HCT116 (cell line): ENCODE data around the gene VPS37B. TPM values are rescaled to one million over a fixed set of nuclear protein-coding genes. Genes with fewer than 3 reads are reported as not detected.

ENCODE experiments used
- ATAC-seq: fragments of 200-7000 bp; cut with Tn5 transposase; 2 replicates; pipeline ENCODE4 v1.9.1; 2020; ENCODE audit warnings: mild to moderate bottlenecking, moderate library complexity
- BruUV-seq: library from RNA; stranded (reverse); fragments of 400-500 nt; replicated peaks from 2 replicates; lab custom pipeline; 2021; lab: Mats Ljungman, UMichigan
- CTCF ChIA-PET: fragments of 300-600 bp; sonication (Branson Sonifier 250); formaldehyde crosslinking; loops from one replicate; lab custom pipeline; 2021; ENCODE audit warnings: antibody characterized with exemption; lab: Charles Lee
- POLR2A ChIA-PET: fragments of 300-600, 350-600 bp; sonication (Branson Sonifier 250); formaldehyde crosslinking; loops from one replicate; lab custom pipeline; 2021; ENCODE audit warnings: antibody characterized with exemption; lab: Charles Lee
- RAD21 ChIA-PET, 2 experiments: fragments of 300-600 bp; sonication (Branson Sonifier 250); formaldehyde crosslinking; loops; one replicate each; lab custom pipeline; 2023; ENCODE audit warnings: low total read pairs in 2 of 2; ENCODE audit not compliant: uncharacterized antibody in 2 of 2, unreplicated experiment in 2 of 2, low non-redundant PET in 1 of 2; lab: Charles Lee
- DNase-seq: peaks from one replicate; pipeline ENCODE4 v3.0.0-alpha.2; 2010; ENCODE audit warnings: low read depth, low spot score
- H2AFZ ChIP-seq: fragments of 200-600 bp; shearing (Covaris generic), sonication (generic); 2 replicates; pipeline ENCODE4 v1.6.1; 2017; ENCODE audit warnings: low read depth, mixed run types, mixed read lengths, antibody characterized with exemption, low read length; ENCODE audit not compliant: poor library complexity, severe bottlenecking
- H3K27ac ChIP-seq: 2 replicates; pipeline ENCODE4 v1.5.1; 2012; ENCODE audit warnings: low read depth, low read length
- H3K27me3 ChIP-seq: fragments of 200-600 bp; sonication (generic); 2 replicates; pipeline ENCODE4 v1.6.1; 2016; ENCODE audit warnings: mixed run types, low read length, mixed read lengths; ENCODE audit not compliant: insufficient read depth
- H3K36me3 ChIP-seq, 2 experiments: fragments of 200-500 bp in 1 of 2; fragments of 200-600 bp in 1 of 2; sonication (Bioruptor generic) in 1 of 2; sonication (generic) in 1 of 2; 2 replicates each; pipeline versions ENCODE4 v1.5.1 to v1.6.1; 2014 to 2016; ENCODE audit warnings: low read length in 2 of 2, inconsistent platforms in 1 of 2, mixed read lengths in 1 of 2, mixed run types in 1 of 2; ENCODE audit not compliant: insufficient read depth in 2 of 2, control insufficient read depth in 1 of 2
- H3K4me1 ChIP-seq, 2 experiments: fragments of 200-600 bp in 1 of 2; sonication (generic) in 1 of 2; 2 replicates each; pipeline versions ENCODE4 v1.5.1 to v1.6.1; 2012 to 2017; ENCODE audit warnings: low read length in 2 of 2, inconsistent platforms in 1 of 2, mild to moderate bottlenecking in 1 of 2, mixed read lengths in 1 of 2, mixed run types in 1 of 2, moderate library complexity in 1 of 2; ENCODE audit not compliant: insufficient read depth in 2 of 2, control insufficient read depth in 1 of 2
- H3K4me2 ChIP-seq: fragments of 200-600 bp; sonication (generic); 2 replicates; pipeline ENCODE4 v1.6.1; 2017; ENCODE audit warnings: mixed run types, low read length, mixed read lengths
- H3K4me3 ChIP-seq, 2 experiments: fragments of 200-600 bp in 1 of 2; sonication (generic) in 1 of 2; replicated peaks in 1 of 2; 2 replicates each; pipeline ENCODE4 v1.5.1; 2011 to 2016; ENCODE audit warnings: low read length in 2 of 2, control low read depth in 1 of 2, low read depth in 1 of 2, mild to moderate bottlenecking in 1 of 2, mixed read lengths in 1 of 2, mixed run types in 1 of 2
- H3K79me2 ChIP-seq: fragments of 200-600 bp; sonication (generic); 2 replicates; pipeline ENCODE4 v1.6.1; 2017; ENCODE audit warnings: mild to moderate bottlenecking, mixed run types, low read length, moderate library complexity, mixed read lengths; ENCODE audit not compliant: insufficient read depth
- H3K9ac ChIP-seq: fragments of 200-600 bp; sonication (generic); 2 replicates; pipeline ENCODE4 v1.6.1; 2016; ENCODE audit warnings: low read length, mixed read lengths
- H3K9me2 ChIP-seq: fragments of 200-600 bp; sonication (generic), shearing (Covaris generic); 2 replicates; pipeline ENCODE4 v1.6.1; 2017; ENCODE audit warnings: mixed run types, mild to moderate bottlenecking, moderate library complexity; ENCODE audit not compliant: insufficient read depth
- H3K9me3 ChIP-seq, 2 experiments: fragments of 200-500 bp in 1 of 2; fragments of 200-600 bp in 1 of 2; sonication (Bioruptor generic) in 1 of 2; sonication (generic) in 1 of 2; 2 replicates each; pipeline ENCODE4 v1.6.1; 2014 to 2017; ENCODE audit warnings: low read length in 2 of 2, mixed read lengths in 2 of 2, inconsistent platforms in 1 of 2, low read depth in 1 of 2, mild to moderate bottlenecking in 1 of 2, mixed run types in 1 of 2, moderate library complexity in 1 of 2; ENCODE audit not compliant: control insufficient read depth in 1 of 2, insufficient read depth in 1 of 2
- H4K20me1 ChIP-seq: fragments of 200-600 bp; sonication (generic), shearing (Covaris generic); 2 replicates; pipeline ENCODE4 v1.6.1; 2017; ENCODE audit warnings: mixed run types, mild to moderate bottlenecking, moderate library complexity; ENCODE audit not compliant: insufficient read depth
- CEBPB ChIP-seq: IDR thresholded peaks from 2 replicates; pipeline ENCODE4 v1.6.1; 2012; ENCODE audit warnings: low read depth
- POLR2A ChIP-seq: IDR thresholded peaks from 2 replicates; pipeline ENCODE4 v1.7.0; 2011; ENCODE audit warnings: borderline replicate concordance; ENCODE audit not compliant: insufficient read depth, insufficient read length; ENCODE audit errors: extremely low read depth
- RAD21 ChIP-seq: IDR thresholded peaks from 2 replicates; pipeline ENCODE4 v1.6.1; 2012; ENCODE audit warnings: low read depth, mild to moderate bottlenecking
- SRF ChIP-seq: IDR thresholded peaks from 2 replicates; pipeline ENCODE4 v1.6.1; 2012; ENCODE audit warnings: low read depth
- TCF7L2 ChIP-seq: IDR thresholded peaks from 2 replicates; pipeline ENCODE4 v1.7.0; 2011; ENCODE audit warnings: borderline replicate concordance, inconsistent platforms; ENCODE audit not compliant: insufficient read depth, insufficient read length; ENCODE audit errors: extremely low read depth
- ZNF274 ChIP-seq: fragments of 200-500 bp; sonication (Bioruptor generic); IDR thresholded peaks from 2 replicates; pipeline ENCODE4 v1.6.1; 2014; ENCODE audit warnings: mild to moderate bottlenecking, low read depth, low read length, inconsistent platforms
- intact Hi-C: fragments of 100-400 bp; cut with micrococcal nuclease; formaldehyde crosslinking; loops from 2 replicates; pipeline ENCODE4 v1.10.0; 2022
- total RNA-seq: library from RNA; stranded (reverse); gene quantifications from one replicate; pipeline ENCODE4 v1.2.1, GENCODE V29; 2021; ENCODE audit not compliant: unreplicated experiment
- TF ChIP-seq, protein P1 (sequence below): IDR thresholded peaks from 2 replicates; pipeline ENCODE4 v1.6.1; 2012

The VPS37B gene
- total RNA-seq, 1 experiment from 2014 or later: 55.0 TPM

DNA sequence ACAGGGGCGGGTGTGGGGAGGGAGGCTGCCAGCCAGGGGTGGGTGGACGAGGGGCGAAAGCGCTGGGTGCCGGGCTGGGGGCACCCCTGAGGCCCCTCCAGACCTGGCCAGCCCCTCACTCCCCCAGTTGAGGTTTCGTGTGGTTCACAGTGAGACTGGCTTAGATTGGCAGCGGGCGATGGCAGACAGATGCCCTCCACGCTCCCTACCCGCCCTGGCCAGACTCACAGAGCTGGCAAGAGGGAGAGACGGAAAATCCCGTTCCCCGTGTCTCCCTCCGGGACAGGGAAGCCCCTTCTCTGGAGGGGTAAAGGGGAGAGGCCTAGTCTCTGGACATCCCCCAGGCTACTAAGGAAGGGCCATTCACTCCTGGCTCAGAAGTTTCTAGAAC lies 33.2 kb upstream of the VPS37B start (continued):
- TF ChIP-seq, protein P1, sequence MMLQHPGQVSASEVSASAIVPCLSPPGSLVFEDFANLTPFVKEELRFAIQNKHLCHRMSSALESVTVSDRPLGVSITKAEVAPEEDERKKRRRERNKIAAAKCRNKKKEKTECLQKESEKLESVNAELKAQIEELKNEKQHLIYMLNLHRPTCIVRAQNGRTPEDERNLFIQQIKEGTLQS: no peak

DNA sequence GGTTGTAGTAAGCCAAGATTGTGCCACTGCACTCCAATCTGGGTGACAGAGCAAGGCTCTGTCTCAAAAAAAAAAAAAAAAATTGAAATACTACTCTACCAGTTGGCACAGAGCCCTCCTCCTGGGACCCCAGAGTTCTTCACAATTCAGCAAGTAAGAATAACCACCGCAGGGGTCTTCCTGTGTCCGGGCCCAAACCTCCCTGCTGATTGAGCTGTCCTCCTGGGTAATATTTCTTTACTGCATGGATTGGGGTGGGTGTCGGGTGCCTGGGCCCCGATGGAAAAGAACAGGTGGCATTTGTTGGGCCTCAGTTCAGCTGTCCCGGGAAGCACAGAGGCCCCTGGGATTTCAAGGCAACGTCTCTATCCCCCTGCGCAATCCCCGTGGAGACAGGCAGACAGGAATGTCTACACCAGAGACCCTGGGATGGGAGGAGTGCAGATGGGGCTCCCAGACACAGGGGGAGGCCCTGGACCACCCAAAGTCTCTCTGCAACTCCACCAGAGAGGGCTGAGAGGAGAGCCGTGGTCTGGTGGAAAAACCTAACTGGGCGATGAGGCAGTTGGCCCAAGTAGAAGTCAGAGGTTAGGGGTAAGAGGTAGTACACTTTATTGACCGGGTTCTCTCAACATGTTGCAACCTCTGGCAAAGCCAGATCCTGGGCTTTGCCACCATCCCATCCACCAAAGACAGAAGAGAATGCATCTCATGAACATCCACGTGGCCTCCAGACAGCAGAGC lies 32.7 kb upstream of the VPS37B start:
- RAD21 ChIA-PET: interaction anchor here in 1 of 2 experiments (0.7 kb wide), 1 partner anchor 271 kb away, joined by 3 read pairs; no protein-coding TSS in a partner anchor
- no peak overlapping the region for H2AFZ ChIP-seq
- no peaks in the 10 kb centered on the region for H3K79me2 ChIP-seq
- no peak overlapping the region for H3K9ac ChIP-seq
- no peak for TF ChIP-seq SRF
- TF ChIP-seq CEBPB: no peak
- TF ChIP-seq TCF7L2: no peak
- TF ChIP-seq, protein P1: no peak
- TF ChIP-seq POLR2A: no peak
- TF ChIP-seq RAD21: no peak
- TF ChIP-seq ZNF274: no peak
- H3K27ac ChIP-seq: no peak overlapping the region
- no TSS peak for BruUV-seq
- no peak for DNase-seq
- POLR2A ChIA-PET: no interaction called here
- no peak for ATAC-seq
- H3K4me2 ChIP-seq: no peak overlapping the region
- intact Hi-C loops: no loop called here
- H3K36me3 ChIP-seq: no peaks in the 10 kb centered on the region
- peaks cover 20 to 34% of the 10 kb centered on the region in 2 experiments for H3K4me1 ChIP-seq
- H4K20me1 ChIP-seq: no peaks in the 10 kb centered on the region
- H3K27me3 ChIP-seq: no peaks in the 10 kb centered on the region
- CTCF ChIA-PET: no interaction called here
- H3K9me3 ChIP-seq: no peaks in the 10 kb centered on the region
- no peaks in the 10 kb centered on the region for H3K9me2 ChIP-seq
- no peak overlapping the region for H3K4me3 ChIP-seq
